ENCODE results near the gene SPEN. TPM values are rescaled to one million over a fixed set of nuclear protein-coding genes. Genes with fewer than 3 reads are reported as not detected.
"Not testable (repeated sequence)": the region's sequence is repeated elsewhere in the genome, so short reads cannot be mapped to it uniquely, and the experiment has no call there.

The SPEN gene
- total RNA-seq, 1 experiment from 2014 or later: 55.7 TPM

GRCh38 chr1:15826810-15827507, 20.5 kb upstream of the SPEN start:
- Histone ChIP-seq H3K4me3 (no peak overlapping the region), H3K36me3 (no peaks in the 10 kb centered on the region), H3K27me3 (no peaks in the 10 kb centered on the region), H3K4me1 (no peaks in the 10 kb centered on the region), H3K27ac (no peak overlapping the region), H3K9me3 (replicated peaks) (no peaks in the 10 kb centered on the region)
- no peak for DNase-seq

- H3K9me3 ChIP-seq (replicated peaks); H3K4me3 ChIP-seq; DNase-seq; H3K27me3 ChIP-seq; H3K36me3 ChIP-seq; H3K27ac ChIP-seq; H3K4me1 ChIP-seq: not testable (repeated sequence)
Observed at GRCh38 chr1:15827567-15827966, 19.9 kb upstream of the SPEN start.

- not testable (repeated sequence) for H3K27ac ChIP-seq; H3K4me3 ChIP-seq; H3K36me3 ChIP-seq; H3K4me1 ChIP-seq; H3K27me3 ChIP-seq; DNase-seq; H3K9me3 ChIP-seq (replicated peaks)
Observed at GRCh38 chr1:15828931-15829330, 18.6 kb upstream of the SPEN start.

- Histone ChIP-seq H3K4me1 (no peaks in the 10 kb centered on the region), H3K4me3 (no peak overlapping the region), H3K36me3 (no peaks in the 10 kb centered on the region), H3K9me3 (replicated peaks) (no peaks in the 10 kb centered on the region), H3K27me3 (no peaks in the 10 kb centered on the region), H3K27ac (no peak overlapping the region)
- no peak for DNase-seq
Observed at GRCh38 chr1:15830258-15830657, 17.2 kb upstream of the SPEN start.

- Histone ChIP-seq H3K36me3 (no peaks in the 10 kb centered on the region), H3K9me3 (replicated peaks) (no peaks in the 10 kb centered on the region), H3K4me1 (no peaks in the 10 kb centered on the region), H3K4me3 (peak overlapping the region; percentile 69), H3K27me3 (no peaks in the 10 kb centered on the region), H3K27ac (peak overlapping the region; percentile 96)
- DNase-seq: peak; percentile 79 to 85
Observed at GRCh38 chr1:15833069-15833679, 14.3 kb upstream of the SPEN start.

GRCh38 chr1:15833842-15834405, 13.6 kb upstream of the SPEN start:
- no peak for DNase-seq
- Histone ChIP-seq H3K4me1 (no peaks in the 10 kb centered on the region), H3K4me3 (peak overlapping the region; percentile 69), H3K27me3 (no peaks in the 10 kb centered on the region), H3K36me3 (no peaks in the 10 kb centered on the region), H3K27ac (peak overlapping the region; percentile 96), H3K9me3 (replicated peaks) (no peaks in the 10 kb centered on the region)

- peak overlapping the region; percentile 96 for H3K27ac ChIP-seq
- DNase-seq: peak; percentile 97
- H3K36me3 ChIP-seq: no peaks in the 10 kb centered on the region
Observed at GRCh38 chr1:15834406-15835204, 12.9 kb upstream of the SPEN start.

GRCh38 chr1:15835205-15835740, 12.2 kb upstream of the SPEN start:
- no peaks in the 10 kb centered on the region for H3K4me1 ChIP-seq
- no peaks in the 10 kb centered on the region for H3K9me3 ChIP-seq (replicated peaks)
- H3K27ac ChIP-seq: peak overlapping the region; percentile 96
- DNase-seq: no peak
- no peaks in the 10 kb centered on the region for H3K36me3 ChIP-seq
- no peaks in the 10 kb centered on the region for H3K27me3 ChIP-seq
- H3K4me3 ChIP-seq: peak overlapping the region; percentile 69

More at GRCh38 chr1:15834406-15835204, 12.9 kb upstream of the SPEN start:
- Histone ChIP-seq H3K4me1 (no peaks in the 10 kb centered on the region), H3K9me3 (replicated peaks) (no peaks in the 10 kb centered on the region), H3K4me3 (peak overlapping the region; percentile 69), H3K27me3 (no peaks in the 10 kb centered on the region)

GRCh38 chr1:15835741-15836510, 11.6 kb upstream of the SPEN start:
- no peaks in the 10 kb centered on the region for H3K4me1 ChIP-seq
- H3K4me3 ChIP-seq: peak overlapping the region; percentile 69
- no peaks in the 10 kb centered on the region for H3K9me3 ChIP-seq (replicated peaks)
- H3K27me3 ChIP-seq: no peaks in the 10 kb centered on the region
- no peaks in the 10 kb centered on the region for H3K36me3 ChIP-seq
- peak overlapping the region; percentile 96 for H3K27ac ChIP-seq
- DNase-seq: peak; percentile 100

GRCh38 chr1:15836511-15836771, 11.1 kb upstream of the SPEN start:
- H3K4me3 ChIP-seq: peak overlapping the region; percentile 69
- H3K27ac ChIP-seq: peak overlapping the region; percentile 96
- not testable (repeated sequence) for DNase-seq; H3K36me3 ChIP-seq; H3K27me3 ChIP-seq; H3K9me3 ChIP-seq (replicated peaks); H3K4me1 ChIP-seq

GRCh38 chr1:15836772-15837669, 10.5 kb upstream of the SPEN start:
- Histone ChIP-seq H3K27me3 (no peaks in the 10 kb centered on the region), H3K36me3 (no peaks in the 10 kb centered on the region), H3K4me1 (no peaks in the 10 kb centered on the region), H3K9me3 (replicated peaks) (no peaks in the 10 kb centered on the region), H3K4me3 (no peak overlapping the region), H3K27ac (no peak overlapping the region)
- DNase-seq: no peak

GRCh38 chr1:15837931-15838330, 9.6 kb upstream of the SPEN start:
- no peaks in the 10 kb centered on the region for H3K36me3 ChIP-seq
- no peaks in the 10 kb centered on the region for H3K9me3 ChIP-seq (replicated peaks)
- H3K4me3 ChIP-seq: no peak overlapping the region
- DNase-seq: no peak
- H3K4me1 ChIP-seq: no peaks in the 10 kb centered on the region
- no peaks in the 10 kb centered on the region for H3K27me3 ChIP-seq
- H3K27ac ChIP-seq: no peak overlapping the region

- Histone ChIP-seq H3K27ac (no peak overlapping the region), H3K36me3 (no peaks in the 10 kb centered on the region)
Observed at GRCh38 chr1:15838721-15839120, 8.8 kb upstream of the SPEN start.

More at GRCh38 chr1:15838721-15839120, 8.8 kb upstream of the SPEN start:
- Histone ChIP-seq H3K4me1 (peaks cover 3% of the 10 kb centered on the region; the same call in 1 of the 2 replicates), H3K9me3 (replicated peaks) (no peaks in the 10 kb centered on the region), H3K27me3 (no peaks in the 10 kb centered on the region), H3K4me3 (no peak overlapping the region)
- no peak for DNase-seq
